ENCODE measurements around the gene PCGF3.

The PCGF3 gene

DNA sequence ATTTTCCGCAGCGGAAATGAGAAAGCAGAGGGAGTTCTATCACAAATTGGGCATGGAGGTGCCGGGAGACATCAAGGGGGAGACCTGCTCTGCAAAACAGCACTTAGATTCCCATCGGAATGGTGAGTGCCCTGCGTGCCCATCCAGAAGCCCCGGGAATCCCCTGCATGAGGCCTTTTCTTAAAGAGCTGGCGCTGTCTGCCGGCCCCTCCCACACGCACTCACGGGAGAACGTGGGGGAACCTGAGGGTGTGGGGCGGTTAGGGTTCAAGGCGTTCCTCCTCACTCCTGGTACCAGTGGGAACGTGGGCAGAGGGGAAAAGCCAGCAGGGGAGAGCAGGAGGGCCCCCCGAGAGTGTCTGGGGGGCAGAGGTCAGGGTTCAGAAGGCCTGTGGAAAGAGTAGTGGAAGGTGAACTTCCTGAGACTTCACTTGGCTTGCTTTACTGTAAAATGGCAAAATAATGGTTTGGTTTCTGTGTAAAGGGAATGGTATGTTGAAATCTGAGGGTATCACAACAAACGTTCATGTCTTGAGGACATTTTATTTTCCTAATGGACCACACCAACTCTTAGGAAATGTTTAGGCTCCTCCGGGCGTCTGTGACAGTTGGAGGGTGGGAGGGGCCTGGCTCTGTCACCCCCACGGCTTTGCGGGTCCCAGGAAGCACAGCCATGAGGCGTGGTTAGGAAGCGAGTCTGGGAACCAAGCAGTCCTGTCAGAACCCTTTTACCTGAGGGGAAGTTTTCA lies 38.0 kb downstream of the PCGF3 start:
- TF ChIP-seq GLIS1 (tag by site-specific recombination; IDR thresholded peaks at IDR 0.05): no peak
- no peak for TF ChIP-seq KLF10 (tag by site-specific recombination; IDR thresholded peaks at IDR 0.05)
- no peak for TF ChIP-seq ZNF146 (tag by site-specific recombination; IDR thresholded peaks at IDR 0.05)
- no peak for TF ChIP-seq ZNF335 (tag by site-specific recombination; conservative IDR thresholded peaks at IDR 0.05)
- TF ChIP-seq IKZF3 (tag by site-specific recombination; IDR thresholded peaks at IDR 0.05): no peak
- no peak for TF ChIP-seq FEZF1 (tag by site-specific recombination; IDR thresholded peaks at IDR 0.05)
- no peak for TF ChIP-seq ZNF561 (tag by site-specific recombination; IDR thresholded peaks at IDR 0.05; ENCODE audit: borderline replicate concordance)
- H3K27ac ChIP-seq (ENCODE audit: extremely low read depth, low read depth, low read length): no peak overlapping the region
- no peaks in the 10 kb centered on the region for H3K9me3 ChIP-seq (ENCODE audit: control insufficient read depth, insufficient read depth, low read depth, low read length)
- no peaks in the 10 kb centered on the region for H3K4me1 ChIP-seq (ENCODE audit: control insufficient read depth, insufficient read depth, low read length)
- H3K36me3 ChIP-seq (ENCODE audit: control insufficient read depth in 2 of 2, insufficient read depth in 1 of 2, low read length in 2 of 2): peaks cover 3 to 44% of the 10 kb centered on the region in 2 experiments; a peak in 2 of 3 replicates
- CTCF ChIA-PET: interaction anchor here (0.8 to 2.4 kb wide), 4 partner anchors 23 to 588 kb away, joined by 3 to 12 read pairs (median 4); partner anchors contain the start of gene IDUA
- POLR2A ChIA-PET: no interaction called here
- H3K4me3 ChIP-seq (ENCODE audit: low read depth, low read length): no peak overlapping the region

DNA sequence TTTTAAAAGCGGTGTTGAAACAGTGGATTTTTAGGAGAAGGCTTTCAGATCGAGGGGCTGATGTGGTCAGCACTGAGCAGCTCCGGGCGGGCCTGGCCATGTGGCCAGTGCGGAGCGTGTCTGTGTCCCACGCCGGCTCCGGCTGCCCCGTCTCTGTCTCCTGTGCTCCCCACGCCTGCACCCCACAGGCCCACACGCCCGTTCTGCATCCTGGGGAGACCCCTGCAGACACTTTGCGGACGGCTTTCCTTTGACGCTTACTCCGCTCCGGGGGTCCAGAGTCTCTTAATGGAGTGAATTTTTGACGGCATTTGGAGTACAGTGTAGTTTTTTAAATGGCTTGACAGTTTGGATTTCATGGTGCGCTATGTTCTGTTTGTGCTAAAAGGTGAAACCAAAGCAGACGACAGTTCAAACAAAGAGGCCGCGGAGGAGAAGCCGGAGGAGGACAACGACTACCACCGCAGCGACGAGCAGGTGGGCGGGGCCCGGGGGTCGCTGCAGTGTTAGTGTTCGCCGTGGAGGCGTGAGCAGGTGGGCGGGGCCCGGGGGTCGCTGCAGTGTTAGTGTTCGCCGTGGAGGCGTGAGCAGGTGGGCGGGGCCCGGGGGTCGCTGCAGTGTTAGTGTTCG lies 38.7 kb downstream of the PCGF3 start:
- no peaks in the 10 kb centered on the region for H3K9me3 ChIP-seq (ENCODE audit: control insufficient read depth, insufficient read depth, low read depth, low read length)
- TF ChIP-seq ZNF18 (tag by site-specific recombination; IDR thresholded peaks at IDR 0.05): no peak
- no peak for TF ChIP-seq ZNF354C (tag by site-specific recombination; IDR thresholded peaks at IDR 0.05; ENCODE audit: borderline replicate concordance, low read depth)
- no peak for TF ChIP-seq ZNF626 (tag by site-specific recombination; IDR thresholded peaks at IDR 0.05)
- TF ChIP-seq KLF10 (tag by site-specific recombination; IDR thresholded peaks at IDR 0.05): 0 out of 2 replicates have a peak, but pooled peaks have one; percentile 32
- H3K36me3 ChIP-seq (ENCODE audit: control insufficient read depth in 2 of 2, insufficient read depth in 1 of 2, low read length in 2 of 2): peaks cover 3 to 40% of the 10 kb centered on the region in 2 experiments; a peak in 2 of 3 replicates
- H3K4me3 ChIP-seq (ENCODE audit: low read depth, low read length): no peak overlapping the region
- CTCF ChIA-PET: no interaction called here
- H3K27ac ChIP-seq (ENCODE audit: extremely low read depth, low read depth, low read length): no peak overlapping the region
- POLR2A ChIA-PET: no interaction called here
- no peaks in the 10 kb centered on the region for H3K4me1 ChIP-seq (ENCODE audit: control insufficient read depth, insufficient read depth, low read length)

- no peaks in the 10 kb centered on the region for H3K9me3 ChIP-seq (ENCODE audit: control insufficient read depth, insufficient read depth, low read depth, low read length)
- H3K27ac ChIP-seq (ENCODE audit: extremely low read depth, low read depth, low read length): no peak overlapping the region
- no peaks in the 10 kb centered on the region for H3K4me1 ChIP-seq (ENCODE audit: control insufficient read depth, insufficient read depth, low read length)
- peaks cover 8 to 50% of the 10 kb centered on the region in 2 experiments; a peak in 2 of 3 replicates for H3K36me3 ChIP-seq (ENCODE audit: control insufficient read depth in 2 of 2, insufficient read depth in 1 of 2, low read length in 2 of 2)
- CTCF ChIA-PET: no interaction called here
- no peak overlapping the region for H3K4me3 ChIP-seq (ENCODE audit: low read depth, low read length)
- TF ChIP-seq ZNF274 (IDR thresholded peaks at IDR 0.05; ENCODE audit: low read length) (no peak), ZNF274 (tag by site-specific recombination; IDR thresholded peaks at IDR 0.05; ENCODE audit: borderline replicate concordance) (no peak), KLF8 (tag by site-specific recombination; IDR thresholded peaks at IDR 0.05) (peak; percentile 31; the same call in 1 of the 2 replicates)
- TF ChIP-seq, protein P1, sequence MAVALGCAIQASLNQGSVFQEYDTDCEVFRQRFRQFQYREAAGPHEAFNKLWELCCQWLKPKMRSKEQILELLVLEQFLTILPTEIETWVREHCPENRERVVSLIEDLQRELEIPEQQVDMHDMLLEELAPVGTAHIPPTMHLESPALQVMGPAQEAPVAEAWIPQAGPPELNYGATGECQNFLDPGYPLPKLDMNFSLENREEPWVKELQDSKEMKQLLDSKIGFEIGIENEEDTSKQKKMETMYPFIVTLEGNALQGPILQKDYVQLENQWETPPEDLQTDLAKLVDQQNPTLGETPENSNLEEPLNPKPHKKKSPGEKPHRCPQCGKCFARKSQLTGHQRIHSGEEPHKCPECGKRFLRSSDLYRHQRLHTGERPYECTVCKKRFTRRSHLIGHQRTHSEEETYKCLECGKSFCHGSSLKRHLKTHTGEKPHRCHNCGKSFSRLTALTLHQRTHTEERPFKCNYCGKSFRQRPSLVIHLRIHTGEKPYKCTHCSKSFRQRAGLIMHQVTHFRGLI (tag by site-specific recombination; IDR thresholded peaks at IDR 0.05): no peak
- POLR2A ChIA-PET: no interaction called here
These were observed 42.0 kb downstream of the PCGF3 start for GRCh38 chr4:747546-748170.
